ENCODE data around the gene HSPA9. TPM values are rescaled to one million over a fixed set of nuclear protein-coding genes. Genes with fewer than 3 reads are reported as not detected.

The HSPA9 gene
- total and polyA plus RNA-seq, 2 of the 13 experiments (the other 11 are each of a cell fraction or from before 2014, with no cell fraction given) = 165 to 478 TPM

GRCh38 chr5:138574744-138575193 lies 432 bp downstream of the HSPA9 start (continued):
- no peak for TF ChIP-seq ZIK1 (CRISPR knock-in tag; IDR thresholded peaks at IDR 0.05; ENCODE audit: borderline replicate concordance, low read depth)
- no peak for TF ChIP-seq KLF11 (CRISPR knock-in tag; IDR thresholded peaks at IDR 0.05)
- no peak for TF ChIP-seq KDM2A (CRISPR knock-in tag; IDR thresholded peaks at IDR 0.05; ENCODE audit: borderline replicate concordance, low read depth)
- TF ChIP-seq ZNF672 (CRISPR knock-in tag; IDR thresholded peaks at IDR 0.05) = no peak
- TF ChIP-seq, protein P1, sequence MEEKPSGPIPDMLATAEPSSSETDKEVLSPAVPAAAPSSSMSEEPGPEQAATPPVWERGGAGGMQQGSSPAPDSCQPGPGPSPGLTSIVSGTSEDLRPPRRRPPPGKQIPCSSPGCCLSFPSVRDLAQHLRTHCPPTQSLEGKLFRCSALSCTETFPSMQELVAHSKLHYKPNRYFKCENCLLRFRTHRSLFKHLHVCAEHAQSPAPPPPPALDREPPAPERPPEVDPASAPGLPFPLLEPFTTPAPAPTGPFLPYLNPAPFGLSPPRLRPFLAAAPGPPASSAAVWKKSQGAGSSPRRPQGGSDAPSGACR (CRISPR knock-in tag; IDR thresholded peaks at IDR 0.05) = no peak; the same call in 1 of the 2 replicates
- no peak; the same call in 1 of the 2 replicates for TF ChIP-seq SP140L (CRISPR knock-in tag; IDR thresholded peaks at IDR 0.05; ENCODE audit: borderline replicate concordance)
- no peak for TF ChIP-seq ZNF318 (CRISPR knock-in tag; IDR thresholded peaks at IDR 0.05)
- TF ChIP-seq CCDC6 (CRISPR knock-in tag; IDR thresholded peaks at IDR 0.05) = no peak
- TF ChIP-seq TFE3 (CRISPR knock-in tag; IDR thresholded peaks at IDR 0.05) = no peak
- TF ChIP-seq FIP1L1 (IDR thresholded peaks at IDR 0.05; ENCODE audit: borderline replicate concordance, insufficient read depth, low read depth, low read length) = no peak
- TF ChIP-seq ZNF274 (CRISPR knock-in tag; IDR thresholded peaks at IDR 0.05) = 0 out of 2 replicates have a peak, but pooled peaks have one; percentile 36
- no peak for TF ChIP-seq ONECUT2 (CRISPR knock-in tag; IDR thresholded peaks at IDR 0.05)
